ENCODE data around the gene BTNL3. TPM values are rescaled to one million over a fixed set of nuclear protein-coding genes. Genes with fewer than 3 reads are reported as not detected.

The BTNL3 gene
- polyA plus RNA-seq, 2 of the 4 experiments (the other 2 are of a cell fraction), result not detected

GRCh38 chr5:180974612-180975315 lies 13.9 kb upstream of the BTNL3 start:
- ATAC-seq (no peak), DNase-seq (ENCODE audit: low read depth in 1 of 2, low spot score in 1 of 2) (no peak), FAIRE-seq (no peak)
- H3K4me1 ChIP-seq, result no peaks in the 10 kb centered on the region
- no peak overlapping the region for H3K4me2 ChIP-seq
- WGBS (ENCODE audit: missing lambda C conversion rate), result 17% methylated on average over 2 of the region's 2 CpGs
- no peak overlapping the region for H3K4me3 ChIP-seq
- TF ChIP-seq EHMT2 (IDR thresholded peaks at IDR 0.05; ENCODE audit: low read depth) (no peak), FOSL2 (IDR thresholded peaks at IDR 0.05) (no peak), FOSL2 (CRISPR knock-in tag; IDR thresholded peaks at IDR 0.05) (no peak)
- no peak overlapping the region for H3K27ac ChIP-seq
- CTCF ChIA-PET, result no interaction called here
- POLR2A ChIA-PET, result no interaction called here
- no peaks in the 10 kb centered on the region for H3K9me3 ChIP-seq

DNA sequence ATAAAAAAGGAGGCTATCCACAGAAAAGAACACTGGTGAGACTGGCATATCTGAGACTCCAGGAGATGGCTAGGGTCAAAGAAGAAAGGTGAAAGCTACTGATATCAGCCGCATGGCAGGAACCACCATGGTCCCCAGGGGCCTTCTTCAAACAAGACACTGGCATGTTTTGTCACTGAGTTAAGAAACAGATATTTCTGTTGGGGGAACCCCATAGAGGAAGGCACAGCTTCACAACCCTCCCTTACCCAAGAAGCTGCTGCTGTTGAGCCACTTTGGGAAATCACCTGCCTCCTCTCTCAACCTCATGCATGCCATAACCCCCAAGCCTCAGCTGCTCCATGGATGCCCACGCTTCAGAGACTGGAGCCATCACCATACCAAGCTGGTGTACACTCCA lies 13.3 kb upstream of the BTNL3 start:
- 40% methylated on average over 2 of the region's 2 CpGs for WGBS (ENCODE audit: missing lambda C conversion rate)
- ATAC-seq, result no peak

More for the DNA sequence above, 13.3 kb upstream of the BTNL3 start:
- ChIA-PET POLR2A (no interaction called here), CTCF (no interaction called here)
- DNase-seq (ENCODE audit: low read depth in 1 of 2, low spot score in 1 of 2) (no peak), FAIRE-seq (no peak)
- Histone ChIP-seq H3K9me3 (no peaks in the 10 kb centered on the region), H3K4me2 (no peak overlapping the region), H3K4me3 (no peak overlapping the region), H3K4me1 (no peaks in the 10 kb centered on the region), H3K27ac (no peak overlapping the region)
- TF ChIP-seq FOSB (CRISPR knock-in tag; IDR thresholded peaks at IDR 0.05) (no peak), CTCF (IDR thresholded peaks at IDR 0.05) (no peak), ESRRA (IDR thresholded peaks at IDR 0.05; ENCODE audit: borderline replicate concordance, low read length) (no peak), CBX8 (IDR thresholded peaks at IDR 0.05) (no peak), ATOH8 (CRISPR knock-in tag; IDR thresholded peaks at IDR 0.05; ENCODE audit: low read depth) (no peak), E2F6 (IDR thresholded peaks at IDR 0.05; ENCODE audit: borderline replicate concordance, low read depth) (no peak), TFCP2L1 (CRISPR knock-in tag; IDR thresholded peaks at IDR 0.05) (no peak), RNF2 (IDR thresholded peaks at IDR 0.05; ENCODE audit: borderline replicate concordance, low read depth) (no peak), HMGXB4 (CRISPR knock-in tag; IDR thresholded peaks at IDR 0.05; ENCODE audit: borderline replicate concordance) (no peak), PBX3 (IDR thresholded peaks at IDR 0.05) (no peak), JUN (IDR thresholded peaks at IDR 0.05) (no peak), RFX5 (IDR thresholded peaks at IDR 0.05) (no peak), POLR2A (IDR thresholded peaks at IDR 0.05; ENCODE audit: low read length) (no peak), CHD2 (IDR thresholded peaks at IDR 0.05; ENCODE audit: low read length, partially characterized antibody) (no peak), KDM5A (IDR thresholded peaks at IDR 0.05) (no peak), ZC3H11A (IDR thresholded peaks at IDR 0.05) (no peak)
- TF ChIP-seq, protein P1, sequence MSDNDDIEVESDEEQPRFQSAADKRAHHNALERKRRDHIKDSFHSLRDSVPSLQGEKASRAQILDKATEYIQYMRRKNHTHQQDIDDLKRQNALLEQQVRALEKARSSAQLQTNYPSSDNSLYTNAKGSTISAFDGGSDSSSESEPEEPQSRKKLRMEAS (IDR thresholded peaks at IDR 0.05), result no peak

All from A549 (cell line).